ENCODE measurements around the gene GARIN5B. TPM values are rescaled to one million over a fixed set of nuclear protein-coding genes. Genes with fewer than 3 reads are reported as not detected.

GARIN5B gene
- total RNA-seq, 1 experiment from 2014 or later: not detected

- in situ Hi-C loops (cut with HindIII; ENCODE audit: low sequenced_read_pairs): no loop called here
- DNase-seq (ENCODE audit: low spot score): no peak
Measured at GRCh38 chr19:55311397-55311796, 51.7 kb downstream of the GARIN5B start.

DNA sequence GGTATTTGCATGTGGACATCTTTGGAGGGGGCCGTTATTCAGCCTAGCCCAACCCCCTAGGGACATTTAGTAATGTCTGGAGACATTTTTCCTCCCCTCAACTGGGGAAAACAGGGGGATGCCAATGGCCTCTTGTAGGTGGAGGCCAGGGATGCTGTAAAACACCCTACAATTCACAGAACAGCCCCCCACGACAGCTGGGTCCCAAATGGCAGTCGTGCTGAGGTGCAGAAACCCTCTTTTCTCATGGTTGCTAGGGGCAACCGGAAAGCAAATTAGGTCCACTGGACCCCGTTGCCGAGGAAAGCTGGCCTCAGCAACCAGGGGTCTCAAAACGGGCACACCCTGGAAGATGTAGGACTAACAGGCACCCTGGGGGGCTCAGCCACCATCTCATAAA, 52.6 kb downstream of the GARIN5B start:
- DNase-seq (ENCODE audit: low spot score): no peak
- in situ Hi-C loops (cut with HindIII; ENCODE audit: low sequenced_read_pairs): no loop called here

- in situ Hi-C loops (cut with HindIII; ENCODE audit: low sequenced_read_pairs): no loop called here
Measured at GRCh38 chr19:55309448-55309847, 53.6 kb downstream of the GARIN5B start.

DNA sequence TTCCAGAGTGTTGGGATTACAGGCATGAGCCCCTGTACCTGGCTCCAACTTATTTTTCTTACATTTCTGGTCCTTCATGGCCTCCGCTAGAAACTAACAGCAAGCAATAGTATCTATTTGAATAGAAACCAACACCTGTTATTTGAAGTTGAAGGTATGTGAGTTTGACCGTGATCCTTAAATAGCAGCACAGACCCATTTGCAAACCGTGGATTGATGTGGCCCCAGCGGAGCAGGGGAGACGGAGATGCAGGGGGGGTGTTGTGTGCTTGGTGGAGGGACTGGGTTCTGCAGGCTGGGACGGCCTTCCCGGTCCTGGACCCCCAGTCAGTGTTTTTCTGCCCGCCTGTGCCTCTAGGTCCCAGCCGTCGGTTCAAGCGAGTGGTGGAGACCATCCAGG, 54.8 kb downstream of the GARIN5B start:
- in situ Hi-C loops (cut with HindIII; ENCODE audit: low sequenced_read_pairs): no loop called here
- no peak for DNase-seq (ENCODE audit: low spot score)

More at GRCh38 chr19:55309448-55309847, 53.6 kb downstream of the GARIN5B start:
- no peak for DNase-seq (ENCODE audit: low spot score)

DNA sequence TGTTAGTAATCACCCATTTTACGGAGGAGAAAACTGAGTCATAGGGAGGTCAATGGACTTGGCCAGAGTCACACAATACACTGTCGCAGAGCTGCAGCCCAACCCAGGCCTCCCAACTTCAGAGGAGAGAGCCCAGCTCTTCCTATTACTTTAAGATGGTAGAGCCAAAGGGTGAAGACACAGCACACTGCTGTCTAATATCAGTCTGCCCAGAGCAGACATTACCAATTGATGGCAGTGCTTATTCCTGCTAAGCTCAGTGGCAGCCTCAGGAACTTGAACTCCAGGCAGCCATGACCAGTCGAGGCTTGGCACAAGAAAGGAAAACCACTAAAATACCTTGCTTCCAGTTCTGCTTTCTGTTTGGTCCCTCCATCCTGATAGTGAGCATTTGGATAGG, 56.3 kb downstream of the GARIN5B start:
- in situ Hi-C loops (cut with HindIII; ENCODE audit: low sequenced_read_pairs): no loop called here
- DNase-seq (ENCODE audit: low spot score): no peak

GRCh38 chr19:55305983-55306562, 57.0 kb downstream of the GARIN5B start:
- in situ Hi-C loops (cut with HindIII; ENCODE audit: low sequenced_read_pairs): no loop called here
- DNase-seq (ENCODE audit: low spot score): no peak

- DNase-seq (ENCODE audit: low spot score): peak; percentile 75
- in situ Hi-C loops (cut with HindIII; ENCODE audit: low sequenced_read_pairs): no loop called here
Measured at GRCh38 chr19:55305491-55305890, 57.6 kb downstream of the GARIN5B start.

DNA sequence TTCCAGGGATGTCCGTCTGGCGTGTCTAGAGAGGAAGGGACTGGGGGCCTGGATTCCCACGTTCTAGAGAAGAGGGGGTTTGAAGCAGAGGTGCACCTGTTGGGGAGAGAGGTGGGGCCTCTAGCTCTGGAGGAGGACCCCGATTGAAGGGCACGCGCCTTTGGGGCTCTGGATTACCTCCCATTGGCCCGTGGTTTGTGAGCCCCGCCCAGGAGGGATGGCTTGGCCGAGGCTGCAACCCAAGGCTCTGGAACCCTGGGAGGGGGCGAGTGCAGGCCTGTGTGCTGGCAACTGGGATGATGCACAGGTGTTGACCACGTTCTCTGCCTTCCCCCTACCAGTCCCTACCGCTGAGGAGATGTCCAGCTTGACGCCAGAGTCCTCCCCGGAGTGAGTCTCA, 58.1 kb downstream of the GARIN5B start:
- DNase-seq (ENCODE audit: low spot score): no peak
- in situ Hi-C loops (cut with HindIII; ENCODE audit: low sequenced_read_pairs): no loop called here

Other genes with a start within 250 kb of the GARIN5B start
- gene PPP1R12C, start 245.6 kb downstream of the GARIN5B start, total RNA-seq (2014; rRNA removed; shearing (Covaris generic)): 77.4 and 81.7 TPM in 2 replicates
- 423 and 463 TPM in 2 replicates for gene TNNT1, start 214.1 kb downstream of the GARIN5B start, total RNA-seq (2014; rRNA removed; shearing (Covaris generic))
- gene TNNI3, start 205.5 kb downstream of the GARIN5B start, total RNA-seq (2014; rRNA removed; shearing (Covaris generic)): 13.5 and 25.2 TPM in 2 replicates
- 25.2 and 37.7 TPM in 2 replicates for gene DNAAF3, start 196.6 kb downstream of the GARIN5B start, total RNA-seq (2014; rRNA removed; shearing (Covaris generic))
- gene SYT5, start 183.0 kb downstream of the GARIN5B start, total RNA-seq (2014; rRNA removed; shearing (Covaris generic)): 0.85 and 1.2 TPM in 2 replicates
- gene PTPRH, start 153.8 kb downstream of the GARIN5B start, total RNA-seq (2014; rRNA removed; shearing (Covaris generic)): 5.2 and 20.7 TPM in 2 replicates
- 0.62 and 1.5 TPM in 2 replicates for gene TMEM86B, start 134.5 kb downstream of the GARIN5B start, total RNA-seq (2014; rRNA removed; shearing (Covaris generic))
- 104 and 109 TPM in 2 replicates for gene PPP6R1, start 104.2 kb downstream of the GARIN5B start, total RNA-seq (2014; rRNA removed; shearing (Covaris generic))
- gene HSPBP1, start 83.2 kb downstream of the GARIN5B start, total RNA-seq (2014; rRNA removed; shearing (Covaris generic)): 74.4 and 89.1 TPM in 2 replicates
- 8.9 and 18.3 TPM in 2 replicates for gene BRSK1, start 79.3 kb downstream of the GARIN5B start, total RNA-seq (2014; rRNA removed; shearing (Covaris generic))
- gene TMEM150B, start 37.9 kb downstream of the GARIN5B start, total RNA-seq (2014; rRNA removed; shearing (Covaris generic)): 1.9 TPM in 1 of 2 replicates, not detected in the other
- gene KMT5C, start 23.4 kb downstream of the GARIN5B start, total RNA-seq (2014; rRNA removed; shearing (Covaris generic)): 17.7 and 20.8 TPM in 2 replicates
- gene COX6B2, start 8.5 kb downstream of the GARIN5B start, total RNA-seq (2014; rRNA removed; shearing (Covaris generic)): 5.8 TPM in 2 replicates
- 6.5 and 8.4 TPM in 2 replicates for gene IL11, start 7.2 kb upstream of the GARIN5B start, total RNA-seq (2014; rRNA removed; shearing (Covaris generic))
- 4.0 and 14.0 TPM in 2 replicates for gene TMEM190, start 13.6 kb upstream of the GARIN5B start, total RNA-seq (2014; rRNA removed; shearing (Covaris generic))
- gene TMEM238, start 21.0 kb upstream of the GARIN5B start, total RNA-seq (2014; rRNA removed; shearing (Covaris generic)): 0.55 TPM in 1 of 2 replicates, not detected in the other
- gene RPL28, start 22.7 kb upstream of the GARIN5B start, total RNA-seq (2014; rRNA removed; shearing (Covaris generic)): 236 and 319 TPM in 2 replicates
- 329 and 348 TPM in 2 replicates for gene UBE2S, start 44.5 kb upstream of the GARIN5B start, total RNA-seq (2014; rRNA removed; shearing (Covaris generic))
- not detected in 2 replicates for gene SHISA7, start 80.0 kb upstream of the GARIN5B start, total RNA-seq (2014; rRNA removed; shearing (Covaris generic))
- 186 and 197 TPM in 2 replicates for gene ISOC2, start 98.4 kb upstream of the GARIN5B start, total RNA-seq (2014; rRNA removed; shearing (Covaris generic))
- gene C19orf85, start 101.5 kb upstream of the GARIN5B start, total RNA-seq (2014; rRNA removed; shearing (Covaris generic)): not detected in 2 replicates
- gene ZNF628, start 113.4 kb upstream of the GARIN5B start, total RNA-seq (2014; rRNA removed; shearing (Covaris generic)): 13.3 and 27.6 TPM in 2 replicates
- gene NAT14, start 121.9 kb upstream of the GARIN5B start, total RNA-seq (2014; rRNA removed; shearing (Covaris generic)): 143 and 157 TPM in 2 replicates
- gene SSC5D, start 125.2 kb upstream of the GARIN5B start, total RNA-seq (2014; rRNA removed; shearing (Covaris generic)): 2.5 and 9.4 TPM in 2 replicates
- 1.9 and 3.6 TPM in 2 replicates for gene SBK2, start 173.9 kb upstream of the GARIN5B start, total RNA-seq (2014; rRNA removed; shearing (Covaris generic))
- gene SBK3, start 182.3 kb upstream of the GARIN5B start, total RNA-seq (2014; rRNA removed; shearing (Covaris generic)): 0.31 and 0.37 TPM in 2 replicates
- 10.0 and 16.2 TPM in 2 replicates for gene ZNF579, start 217.6 kb upstream of the GARIN5B start, total RNA-seq (2014; rRNA removed; shearing (Covaris generic))
- 5.2 and 7.7 TPM in 2 replicates for gene FIZ1, start 236.3 kb upstream of the GARIN5B start, total RNA-seq (2014; rRNA removed; shearing (Covaris generic))
- 8.4 and 19.8 TPM in 2 replicates for gene ZNF524, start 237.0 kb upstream of the GARIN5B start, total RNA-seq (2014; rRNA removed; shearing (Covaris generic))
- gene ZNF865, start 242.4 kb upstream of the GARIN5B start, total RNA-seq (2014; rRNA removed; shearing (Covaris generic)): 1.6 and 1.7 TPM in 2 replicates